ENCODE data around the gene SYNJ1.

SYNJ1 gene

GRCh38 chr21:32604464-32604863, 123.3 kb downstream of the SYNJ1 start:
- no peak for TF ChIP-seq CTCF (conservative IDR thresholded peaks at IDR 0.05; ENCODE audit: low read depth, low read length)
- no peak for DNase-seq (ENCODE audit: low read depth)
- H3K4me3 ChIP-seq (ENCODE audit: low read length) = no peak overlapping the region

DNA sequence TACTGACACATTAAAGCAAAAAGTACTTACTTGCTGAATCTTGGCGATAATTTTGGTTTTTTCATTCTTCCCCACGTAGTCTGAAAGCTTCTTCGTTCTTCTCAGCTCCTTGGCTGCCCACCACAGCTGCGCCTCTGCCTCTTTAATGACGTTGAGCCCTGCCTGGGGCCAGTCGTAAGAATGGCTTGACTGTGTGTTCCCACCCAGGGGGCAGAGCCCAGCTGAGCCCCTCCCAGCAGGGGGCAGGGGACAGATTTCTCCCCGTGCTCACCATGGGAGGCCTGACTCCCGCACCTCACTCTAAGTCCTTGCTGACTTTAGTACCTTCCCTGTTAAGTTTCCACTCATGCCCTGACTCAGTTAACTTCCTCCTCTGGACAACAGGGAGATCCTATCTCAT, 124.7 kb downstream of the SYNJ1 start:
- DNase-seq (ENCODE audit: low read depth) = no peak
- no peak overlapping the region for H3K4me3 ChIP-seq (ENCODE audit: low read length)
- TF ChIP-seq CTCF (conservative IDR thresholded peaks at IDR 0.05; ENCODE audit: low read depth, low read length) = no peak

DNA sequence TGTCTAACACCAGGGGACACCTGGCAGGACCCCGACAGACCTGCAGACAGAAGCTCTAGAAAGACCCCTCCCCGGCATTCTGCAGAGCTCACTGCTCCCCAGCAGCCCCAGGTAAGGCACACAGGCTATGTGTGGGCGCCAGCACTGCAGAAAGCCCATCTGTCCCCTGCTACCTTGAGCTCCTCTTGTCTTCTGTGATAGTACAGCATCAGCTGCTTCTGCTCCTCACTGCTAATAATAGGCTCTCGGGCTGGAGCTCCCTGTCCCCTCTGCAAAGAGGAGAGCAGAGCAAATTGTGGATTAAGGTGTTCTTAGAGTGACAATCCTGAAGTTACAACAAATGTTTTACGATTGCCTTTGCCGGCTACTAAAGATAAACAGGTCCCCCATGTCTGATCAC, 125.7 kb downstream of the SYNJ1 start:
- TF ChIP-seq CTCF (conservative IDR thresholded peaks at IDR 0.05; ENCODE audit: low read depth, low read length) = no peak
- DNase-seq (ENCODE audit: low read depth) = no peak
- H3K4me3 ChIP-seq (ENCODE audit: low read length) = no peak overlapping the region

DNA sequence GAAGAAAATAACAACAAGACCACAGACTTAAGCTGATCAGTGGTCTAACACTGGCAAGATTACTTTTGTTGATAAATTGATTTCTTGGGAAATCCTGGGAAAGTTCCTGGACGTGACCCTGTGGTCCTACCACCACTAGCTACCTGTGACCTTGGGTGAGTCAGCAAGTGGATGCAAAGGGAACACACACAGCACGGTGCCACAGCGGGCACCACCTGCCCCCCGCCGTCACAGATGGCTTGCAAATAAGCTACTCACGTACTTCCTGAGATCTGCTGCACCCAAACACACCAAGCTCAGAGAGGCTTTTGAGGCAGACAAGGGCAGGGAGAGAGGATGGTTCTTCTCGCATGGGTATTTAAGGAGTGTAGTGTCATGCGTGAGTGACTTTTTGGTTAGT, 128.3 kb downstream of the SYNJ1 start:
- H3K4me3 ChIP-seq (ENCODE audit: low read length) = no peak overlapping the region
- no peak for TF ChIP-seq CTCF (conservative IDR thresholded peaks at IDR 0.05; ENCODE audit: low read depth, low read length)
- no peak for DNase-seq (ENCODE audit: low read depth)

GRCh38 chr21:32599091-32599490, 128.7 kb downstream of the SYNJ1 start:
- no peak for TF ChIP-seq CTCF (conservative IDR thresholded peaks at IDR 0.05; ENCODE audit: low read depth, low read length)
- DNase-seq (ENCODE audit: low read depth) = no peak
- H3K4me3 ChIP-seq (ENCODE audit: low read length) = no peak overlapping the region

DNA sequence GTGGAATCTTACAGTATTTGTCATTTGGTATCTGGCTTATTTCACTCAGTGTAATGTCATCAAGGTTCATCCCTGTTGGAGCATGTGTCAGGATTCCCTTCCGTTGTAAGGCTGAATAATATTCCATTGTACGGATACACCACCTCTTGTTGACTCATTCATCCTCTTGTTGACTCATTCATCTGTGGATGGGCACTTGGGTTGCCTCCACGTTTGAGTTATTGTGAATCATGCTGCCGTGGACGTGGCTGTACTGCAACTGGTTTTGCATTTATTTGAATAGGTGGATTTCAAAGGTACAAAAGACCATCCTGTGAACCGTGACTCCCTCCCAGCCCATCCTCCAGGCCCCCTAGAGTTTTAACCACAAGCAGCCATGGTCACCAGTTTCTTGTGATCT, 130.6 kb downstream of the SYNJ1 start:
- H3K4me3 ChIP-seq (ENCODE audit: low read length) = no peak overlapping the region
- no peak for TF ChIP-seq CTCF (conservative IDR thresholded peaks at IDR 0.05; ENCODE audit: low read depth, low read length)
- no peak for DNase-seq (ENCODE audit: low read depth)

- no peak overlapping the region for H3K4me3 ChIP-seq (ENCODE audit: low read length)
- TF ChIP-seq CTCF (conservative IDR thresholded peaks at IDR 0.05; ENCODE audit: low read depth, low read length) = no peak
- no peak for DNase-seq (ENCODE audit: low read depth)
Observed at GRCh38 chr21:32595431-32595830, 132.4 kb downstream of the SYNJ1 start.
